ENCODE results near the gene DUOX1.
A peak's percentile ranks its signal among the peaks of the same experiment; 100 is the strongest.

- TF ChIP-seq ZNF274 (IDR thresholded peaks at IDR 0.05; ENCODE audit: low read depth, low read length) = no peak
- TF ChIP-seq YY1 (IDR thresholded peaks at IDR 0.05; ENCODE audit: insufficient read depth, insufficient read length) = peak; percentile 38
These were observed 71.2 kb downstream of the DUOX1 start for GRCh38 chr15:45200799-45201556.
